GM23248 (cell line): ENCODE data around the gene RNU1-4. TPM values are rescaled to one million over a fixed set of nuclear protein-coding genes. Genes with fewer than 3 reads are reported as not detected.

Source experiments
- DNase-seq: peaks from one replicate; pipeline ENCODE4 v3.0.0-alpha.2; 2015
- H2AFZ ChIP-seq: fragments of 200-600 bp; sonication (generic); 2 replicates; pipeline ENCODE4 v1.6.1; 2016; ENCODE audit warnings: antibody characterized with exemption
- H3F3A ChIP-seq: fragments of 200-600 bp; sonication (generic); 2 replicates; pipeline ENCODE4 v1.6.1; 2016; ENCODE audit warnings: mild to moderate bottlenecking, antibody characterized with exemption, mixed run types; ENCODE audit not compliant: insufficient read depth
- H3K27ac ChIP-seq: fragments of 200-600 bp; sonication (generic); 2 replicates; pipeline ENCODE4 v1.5.1; 2016; ENCODE audit warnings: mild to moderate bottlenecking
- H3K27me3 ChIP-seq: fragments of 200-600 bp; sonication (generic); replicated peaks from 2 replicates; pipeline ENCODE4 v1.6.1; 2016; ENCODE audit warnings: mild to moderate bottlenecking; ENCODE audit not compliant: insufficient read depth
- H3K36me3 ChIP-seq: fragments of 200-600 bp; sonication (generic); 2 replicates; pipeline ENCODE4 v1.6.1; 2016; ENCODE audit warnings: low read depth, mild to moderate bottlenecking
- H3K4me1 ChIP-seq: fragments of 200-600 bp; sonication (generic); 2 replicates; pipeline ENCODE4 v1.6.1; 2016; ENCODE audit warnings: mild to moderate bottlenecking; ENCODE audit not compliant: insufficient read depth
- H3K4me2 ChIP-seq: fragments of 200-600 bp; sonication (generic); one replicate; pipeline ENCODE4 v1.6.1; 2016; ENCODE audit warnings: mild to moderate bottlenecking; ENCODE audit not compliant: unreplicated experiment
- H3K4me3 ChIP-seq: fragments of 200-600 bp; sonication (generic); 2 replicates; pipeline ENCODE4 v1.5.1; 2016; ENCODE audit warnings: mild to moderate bottlenecking
- H3K79me2 ChIP-seq: fragments of 200-600 bp; sonication (generic); 2 replicates; pipeline ENCODE4 v1.6.1; 2016; ENCODE audit warnings: mild to moderate bottlenecking; ENCODE audit not compliant: insufficient read depth
- H3K9ac ChIP-seq: fragments of 200-600 bp; sonication (generic); 2 replicates; pipeline ENCODE4 v1.6.1; 2016; ENCODE audit warnings: mild to moderate bottlenecking
- H3K9me2 ChIP-seq: fragments of 200-600 bp; sonication (generic); 2 replicates; pipeline ENCODE4 v1.6.1; 2016; ENCODE audit warnings: mixed run types, mild to moderate bottlenecking, moderate library complexity; ENCODE audit not compliant: insufficient read depth
- H3K9me3 ChIP-seq: fragments of 200-600 bp; sonication (generic); one replicate; pipeline ENCODE4 v1.6.1; 2017; ENCODE audit warnings: low read depth
- H4K20me1 ChIP-seq: fragments of 200-600 bp; sonication (generic); 2 replicates; pipeline ENCODE4 v1.6.0; 2016; ENCODE audit not compliant: insufficient read depth
- EZH2 ChIP-seq: fragments of 200-600 bp; sonication (generic); IDR thresholded peaks from 2 replicates; pipeline ENCODE4 v1.6.1; 2018; ENCODE audit warnings: antibody characterized with exemption, mild to moderate bottlenecking; ENCODE audit not compliant: insufficient read depth, poor library complexity, severe bottlenecking
- EZH2phosphoT487 ChIP-seq: fragments of 200-600 bp; sonication (generic); IDR thresholded peaks from 2 replicates; pipeline ENCODE4 v1.6.1; 2018; ENCODE audit warnings: antibody characterized with exemption, moderate library complexity, mild to moderate bottlenecking, low read depth; ENCODE audit not compliant: insufficient read depth
- WGBS, 2 experiments: methylation state at CpG; one replicate each; pipeline ENCODE4 v1.1.6; 2015 to 2017; ENCODE audit warnings: low lambda C conversion rate in 2 of 2, low coverage in 1 of 2; ENCODE audit errors: missing lambda C conversion rate in 2 of 2; 5-methylcytosine and 5-hydroxymethylcytosine counted together
- in situ Hi-C: fragments of 300-500 bp; cut with MboI; formaldehyde crosslinking; loops from 2 replicates; pipeline ENCODE4 v1.15.0; 2020
- polyA plus RNA-seq: library from polyadenylated mRNA; unstranded; fragments of >200 nt; fragmentation: Nextera tagmentation; extraction: Ambion mirVana; gene quantifications from 2 replicates; pipeline ENCODE4 v1.2.1, GENCODE V29; 2016
- total RNA-seq: library from RNA; depleted of rRNA; stranded (reverse); fragments of >200 nt; shearing (Covaris generic); gene quantifications from 2 replicates; pipeline ENCODE4 v1.2.3, GENCODE V29; 2014

RNU1-4 gene
- total and polyA plus RNA-seq, 2 experiments from 2014 or later, result not detected

- WGBS, 2 experiments, result 75 to 77% methylated on average over 16 of the region's 16 CpGs
- no peak overlapping the region for H3K27ac ChIP-seq
- in situ Hi-C loops, result loop anchor here (10.0 kb wide), 1 partner anchor 175 kb away; no protein-coding TSS in a partner anchor
Measured at GRCh38 chr1:16719571-16720350, 20.6 kb upstream of the RNU1-4 start.

GRCh38 chr1:16720351-16721223, 19.7 kb upstream of the RNU1-4 start:
- Histone ChIP-seq H4K20me1 (no peaks in the 10 kb centered on the region), H3K9me2 (no peaks in the 10 kb centered on the region), H3K27me3 (peaks cover 56% of the 10 kb centered on the region), H3F3A (no peaks in the 10 kb centered on the region), H3K36me3 (no peaks in the 10 kb centered on the region), H3K27ac (no peak overlapping the region), H2AFZ (no peak overlapping the region), H3K4me3 (no peak overlapping the region), H3K9ac (no peak overlapping the region), H3K4me1 (no peaks in the 10 kb centered on the region), H3K79me2 (no peaks in the 10 kb centered on the region), H3K4me2 (no peak overlapping the region), H3K9me3 (no peaks in the 10 kb centered on the region)
- no peak for TF ChIP-seq EZH2phosphoT487
- TF ChIP-seq EZH2, result no peak
- WGBS, 2 experiments, result 73% methylated on average over 13 of the region's 13 CpGs
- DNase-seq, result no peak
- in situ Hi-C loops, result loop anchor here (10.0 kb wide), 1 partner anchor 176 kb away; no protein-coding TSS in a partner anchor

More at GRCh38 chr1:16719571-16720350, 20.6 kb upstream of the RNU1-4 start:
- H3K9me2 ChIP-seq, result no peaks in the 10 kb centered on the region
- H3K4me3 ChIP-seq, result no peak overlapping the region
- no peaks in the 10 kb centered on the region for H3K4me1 ChIP-seq
- H3K27me3 ChIP-seq, result peaks cover 48% of the 10 kb centered on the region
- no peaks in the 10 kb centered on the region for H4K20me1 ChIP-seq
- TF ChIP-seq EZH2phosphoT487 (no peak), EZH2 (no peak)
- H3K79me2 ChIP-seq, result no peaks in the 10 kb centered on the region
- H3F3A ChIP-seq, result no peaks in the 10 kb centered on the region
- H3K4me2 ChIP-seq, result no peak overlapping the region
- no peaks in the 10 kb centered on the region for H3K9me3 ChIP-seq
- no peak overlapping the region for H3K9ac ChIP-seq
- H3K36me3 ChIP-seq, result no peaks in the 10 kb centered on the region
- H2AFZ ChIP-seq, result no peak overlapping the region
- DNase-seq, result no peak

DNA sequence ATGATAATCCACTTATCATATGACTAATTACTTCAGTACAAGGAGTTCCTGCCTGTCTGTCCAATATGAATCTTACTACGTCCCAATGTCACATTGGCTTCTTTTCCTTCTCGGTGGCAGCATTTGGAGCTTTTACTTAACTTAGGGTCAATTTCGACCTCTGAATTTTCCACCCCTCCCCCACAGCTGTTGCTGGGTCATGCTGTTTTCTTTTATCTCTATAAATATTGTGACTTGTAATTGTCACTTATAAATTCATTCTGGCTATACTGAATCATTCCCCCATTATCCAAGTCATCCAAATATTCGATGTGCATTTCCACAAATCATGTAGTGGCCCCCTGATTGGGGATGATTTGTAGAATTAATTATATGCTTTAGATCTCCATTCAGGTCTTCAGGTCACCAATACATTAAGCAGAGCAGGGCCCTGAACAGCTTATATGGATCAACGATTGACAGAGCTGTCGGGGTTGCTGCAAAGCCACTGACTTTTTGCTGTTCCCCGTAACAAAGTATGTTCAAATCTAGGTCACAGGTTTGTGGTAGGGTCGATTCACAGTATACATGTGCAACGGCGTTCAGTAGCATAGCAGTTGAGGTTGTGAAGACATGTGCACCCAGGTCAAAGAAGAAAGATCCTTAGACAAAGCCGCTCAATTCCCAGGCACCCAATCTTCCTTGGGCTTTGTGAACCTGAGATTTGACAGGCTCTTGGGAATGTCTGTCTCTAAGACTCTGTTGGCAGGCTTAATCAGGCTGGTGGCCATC, 18.3 kb upstream of the RNU1-4 start:
- Histone ChIP-seq H3K9ac (no peak overlapping the region), H3K27me3 (peaks cover 63% of the 10 kb centered on the region), H3K36me3 (no peaks in the 10 kb centered on the region), H3K9me2 (no peaks in the 10 kb centered on the region), H3K27ac (no peak overlapping the region), H3K4me1 (no peaks in the 10 kb centered on the region), H3K4me3 (no peak overlapping the region), H3K4me2 (no peak overlapping the region), H3F3A (no peaks in the 10 kb centered on the region), H2AFZ (no peak overlapping the region), H3K9me3 (no peaks in the 10 kb centered on the region), H3K79me2 (no peaks in the 10 kb centered on the region), H4K20me1 (no peaks in the 10 kb centered on the region)
- DNase-seq, result no peak
- TF ChIP-seq EZH2phosphoT487 (no peak), EZH2 (no peak)
- 48 to 49% methylated on average over 11 of the region's 11 CpGs for WGBS, 2 experiments
- in situ Hi-C loops, result loop anchor here (10.0 kb wide), 1 partner anchor 177 kb away; no protein-coding TSS in a partner anchor
